ENCODE measurements around the gene HERC2. TPM values are rescaled to one million over a fixed set of nuclear protein-coding genes. Genes with fewer than 3 reads are reported as not detected.
A peak's percentile ranks its signal among the peaks of the same experiment; 100 is the strongest.

The HERC2 gene
- total RNA-seq, 1 donor from 2014 or later: 86.2 TPM

DNA sequence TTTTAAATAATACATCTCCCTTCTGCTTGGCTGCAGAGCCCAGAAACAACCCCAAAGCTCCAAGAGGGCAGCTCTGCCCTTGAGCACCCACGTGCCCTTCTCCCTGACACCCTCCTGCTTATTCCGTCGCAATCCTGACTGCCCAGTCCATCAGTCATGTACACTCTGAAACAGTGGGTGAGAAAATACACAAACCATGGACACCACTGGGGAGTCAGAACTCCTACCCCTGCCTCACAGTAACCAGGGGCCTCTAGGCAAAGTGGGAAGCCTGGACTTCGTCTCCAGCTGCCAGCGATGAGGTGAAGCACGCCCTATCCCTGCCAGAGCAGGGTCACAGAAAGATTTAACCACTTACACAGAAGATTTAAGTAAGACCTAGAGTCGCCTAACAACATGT lies 40.1 kb downstream of the HERC2 start:
- H3K9me3 Mint-ChIP-seq (ENCODE audit: low read depth): no peaks in the 10 kb centered on the region

DNA sequence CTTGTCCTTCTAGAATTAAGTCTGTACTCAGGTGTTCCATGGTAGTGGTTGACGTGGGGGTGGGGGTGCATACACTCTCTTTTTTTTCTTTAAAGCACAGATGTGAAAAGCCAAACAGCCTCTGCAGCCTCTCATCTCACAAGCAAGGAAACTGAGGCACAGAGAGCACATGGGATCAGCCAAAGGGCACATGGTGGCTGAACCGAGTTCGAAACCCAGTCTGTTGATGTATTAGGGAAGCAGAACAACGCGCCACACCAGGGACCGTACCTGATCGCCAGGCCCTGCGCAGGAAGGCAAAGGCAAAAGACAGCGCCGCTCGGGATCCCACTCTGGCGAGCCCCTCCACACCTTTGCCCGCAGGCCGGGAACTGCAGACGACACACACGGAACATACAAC lies 47.3 kb downstream of the HERC2 start:
- H3K36me3 Mint-ChIP-seq (ENCODE audit: insufficient read depth): peaks cover 13% of the 10 kb centered on the region

More for the DNA sequence above, 40.1 kb downstream of the HERC2 start:
- TF ChIP-seq, protein P1, sequence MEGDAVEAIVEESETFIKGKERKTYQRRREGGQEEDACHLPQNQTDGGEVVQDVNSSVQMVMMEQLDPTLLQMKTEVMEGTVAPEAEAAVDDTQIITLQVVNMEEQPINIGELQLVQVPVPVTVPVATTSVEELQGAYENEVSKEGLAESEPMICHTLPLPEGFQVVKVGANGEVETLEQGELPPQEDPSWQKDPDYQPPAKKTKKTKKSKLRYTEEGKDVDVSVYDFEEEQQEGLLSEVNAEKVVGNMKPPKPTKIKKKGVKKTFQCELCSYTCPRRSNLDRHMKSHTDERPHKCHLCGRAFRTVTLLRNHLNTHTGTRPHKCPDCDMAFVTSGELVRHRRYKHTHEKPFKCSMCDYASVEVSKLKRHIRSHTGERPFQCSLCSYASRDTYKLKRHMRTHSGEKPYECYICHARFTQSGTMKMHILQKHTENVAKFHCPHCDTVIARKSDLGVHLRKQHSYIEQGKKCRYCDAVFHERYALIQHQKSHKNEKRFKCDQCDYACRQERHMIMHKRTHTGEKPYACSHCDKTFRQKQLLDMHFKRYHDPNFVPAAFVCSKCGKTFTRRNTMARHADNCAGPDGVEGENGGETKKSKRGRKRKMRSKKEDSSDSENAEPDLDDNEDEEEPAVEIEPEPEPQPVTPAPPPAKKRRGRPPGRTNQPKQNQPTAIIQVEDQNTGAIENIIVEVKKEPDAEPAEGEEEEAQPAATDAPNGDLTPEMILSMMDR (IDR thresholded peaks at IDR 0.05; ENCODE audit: unreplicated experiment): no peak
- no peaks in the 10 kb centered on the region for H3K27me3 Mint-ChIP-seq
- H3K36me3 Mint-ChIP-seq (ENCODE audit: insufficient read depth): peaks cover 18% of the 10 kb centered on the region
- H3K4me1 Mint-ChIP-seq (ENCODE audit: low read depth): peaks cover 20% of the 10 kb centered on the region
- no peak for DNase-seq (ENCODE audit: low spot score, unreplicated experiment)
- H3K27ac Mint-ChIP-seq: no peak overlapping the region
- no peak overlapping the region for H3K4me3 Mint-ChIP-seq (ENCODE audit: low read depth)

DNA sequence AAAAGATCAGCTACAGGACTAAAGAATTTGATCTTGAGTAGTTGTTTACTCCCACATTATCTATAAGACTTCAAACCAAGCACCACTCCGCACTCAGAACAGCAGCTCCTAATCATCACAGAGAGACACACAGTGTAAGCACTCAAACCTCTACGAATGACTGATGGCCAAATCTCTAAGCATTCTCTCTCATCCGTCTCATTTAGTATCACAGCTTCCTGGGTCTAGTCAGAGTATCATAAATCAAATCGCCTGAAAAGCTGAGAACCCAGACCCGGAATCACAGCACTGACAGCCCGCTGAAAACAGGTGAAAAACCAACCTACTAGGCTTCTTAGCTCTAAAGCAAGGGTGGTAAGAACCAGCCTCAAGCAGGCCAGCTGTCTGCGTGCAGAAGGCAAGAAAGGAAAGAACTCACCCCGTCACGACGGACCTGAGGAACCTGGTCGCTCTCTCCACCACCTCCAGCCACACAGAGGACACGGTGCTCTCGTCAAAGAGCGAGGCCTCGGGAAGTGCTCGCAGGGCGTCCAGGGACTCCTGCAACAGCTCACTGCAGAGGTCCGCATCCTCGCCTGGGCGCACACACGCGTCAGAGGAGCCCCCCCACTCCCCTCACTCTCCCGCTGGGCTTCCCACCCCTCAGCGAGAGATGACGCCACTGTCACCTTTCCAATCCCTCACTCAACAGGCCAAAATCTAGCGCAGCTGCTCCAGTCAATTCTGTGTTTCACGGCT lies 47.9 kb downstream of the HERC2 start:
- Mint-ChIP-seq H3K4me3 (ENCODE audit: low read depth) (no peak overlapping the region), H3K36me3 (ENCODE audit: insufficient read depth) (peaks cover 13% of the 10 kb centered on the region), H3K27me3 (no peaks in the 10 kb centered on the region), H3K4me1 (ENCODE audit: low read depth) (peaks cover 2% of the 10 kb centered on the region), H3K9me3 (ENCODE audit: low read depth) (no peaks in the 10 kb centered on the region), H3K27ac (peak overlapping the region; percentile 42)
- TF ChIP-seq, protein P1 (IDR thresholded peaks at IDR 0.05; ENCODE audit: unreplicated experiment): peak; percentile 6
- no peak for DNase-seq (ENCODE audit: low spot score, unreplicated experiment)

More for the DNA sequence above, 47.3 kb downstream of the HERC2 start:
- TF ChIP-seq, protein P1 (IDR thresholded peaks at IDR 0.05; ENCODE audit: unreplicated experiment): no peak
- Mint-ChIP-seq H3K9me3 (ENCODE audit: low read depth) (no peaks in the 10 kb centered on the region), H3K27me3 (no peaks in the 10 kb centered on the region), H3K4me1 (ENCODE audit: low read depth) (peaks cover 2% of the 10 kb centered on the region), H3K27ac (no peak overlapping the region), H3K4me3 (ENCODE audit: low read depth) (no peak overlapping the region)
- DNase-seq (ENCODE audit: low spot score, unreplicated experiment): no peak

DNA sequence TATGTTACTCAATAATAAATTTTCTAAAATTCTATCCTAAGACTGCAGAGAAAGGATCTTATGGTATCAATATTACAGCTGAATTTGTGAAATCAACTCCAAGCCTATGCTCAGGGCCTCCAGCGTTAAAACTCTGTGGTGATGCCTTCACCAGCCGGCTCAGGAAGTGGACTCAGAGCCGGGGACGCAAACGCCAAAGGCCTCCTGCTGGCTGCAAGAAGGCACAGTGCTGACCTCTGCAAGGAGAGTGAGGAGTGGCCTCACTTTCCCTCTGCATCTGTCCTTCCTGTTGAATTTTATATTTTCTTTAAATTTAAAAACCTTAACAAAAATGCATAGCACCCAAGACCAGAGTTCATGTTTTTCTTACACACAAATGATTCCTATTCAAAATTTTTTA lies 48.5 kb downstream of the HERC2 start:
- Mint-ChIP-seq H3K27ac (no peak overlapping the region), H3K4me3 (ENCODE audit: low read depth) (no peak overlapping the region), H3K9me3 (ENCODE audit: low read depth) (no peaks in the 10 kb centered on the region), H3K27me3 (no peaks in the 10 kb centered on the region), H3K36me3 (ENCODE audit: insufficient read depth) (peaks cover 15% of the 10 kb centered on the region), H3K4me1 (ENCODE audit: low read depth) (peaks cover 2% of the 10 kb centered on the region)
- no peak for DNase-seq (ENCODE audit: low spot score, unreplicated experiment)
- TF ChIP-seq, protein P1 (IDR thresholded peaks at IDR 0.05; ENCODE audit: unreplicated experiment): peak; percentile 54

DNA sequence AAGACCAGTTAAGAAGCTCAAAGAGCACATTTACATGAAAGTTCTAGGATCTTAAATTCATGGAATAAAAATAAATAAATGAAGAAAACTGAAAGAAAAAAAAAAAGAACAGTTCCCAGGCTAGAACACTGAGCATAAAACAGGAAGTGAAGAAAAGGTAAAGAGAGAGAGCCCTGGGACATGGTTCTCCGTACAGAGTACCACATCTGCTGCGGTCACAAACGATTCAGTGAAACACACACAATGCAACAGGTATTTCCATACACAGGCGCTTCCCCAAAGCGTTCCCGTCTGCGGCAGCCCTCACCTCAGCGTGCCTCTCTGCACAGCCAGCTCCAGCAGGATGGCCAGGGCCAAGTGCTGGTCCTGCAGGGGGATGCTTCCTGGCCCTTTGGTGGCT lies 49.4 kb downstream of the HERC2 start:
- TF ChIP-seq, protein P1 (IDR thresholded peaks at IDR 0.05; ENCODE audit: unreplicated experiment): no peak
- H3K4me3 Mint-ChIP-seq (ENCODE audit: low read depth): no peak overlapping the region
- H3K27ac Mint-ChIP-seq: no peak overlapping the region
- no peaks in the 10 kb centered on the region for H3K9me3 Mint-ChIP-seq (ENCODE audit: low read depth)
- H3K4me1 Mint-ChIP-seq (ENCODE audit: low read depth): peaks cover 2% of the 10 kb centered on the region
- no peaks in the 10 kb centered on the region for H3K27me3 Mint-ChIP-seq
- H3K36me3 Mint-ChIP-seq (ENCODE audit: insufficient read depth): peaks cover 20% of the 10 kb centered on the region
- DNase-seq (ENCODE audit: low spot score, unreplicated experiment): no peak
